ENCODE measurements around the gene EME2.

GRCh38 chr16:1808691-1809090, 36.1 kb downstream of the EME2 start:
- no peak for TF ChIP-seq TEAD4 (IDR thresholded peaks at IDR 0.05)
- no peak for TF ChIP-seq NFIC (IDR thresholded peaks at IDR 0.05)
- no peak for TF ChIP-seq YY1 (IDR thresholded peaks at IDR 0.05; ENCODE audit: low read depth)

All from Ishikawa (cell line).